CD14-positive monocyte (primary cell): ENCODE data around the gene ZNF689. TPM values are rescaled to one million over a fixed set of nuclear protein-coding genes. Genes with fewer than 3 reads are reported as not detected.

Experiments
- DNase-seq, 3 donors: peaks; one replicate each; pipeline ENCODE4 v3.0.0-alpha.2; 2011 to 2022
- H2AFZ ChIP-seq: 2 replicates; pipeline ENCODE4 v1.6.0; 2012; ENCODE audit warnings: mild to moderate bottlenecking, low read depth, low read length, inconsistent platforms; ENCODE audit not compliant: insufficient read depth, poor library complexity, severe bottlenecking
- H3K27ac ChIP-seq, 2 donors: 1 replicate in 1 of 2; 2 replicates in 1 of 2; pipeline ENCODE4 v1.5.1; 2012 to 2013; ENCODE audit warnings: low read length in 2 of 2, control low read depth in 1 of 2, inconsistent platforms in 1 of 2, low read depth in 1 of 2, mild to moderate bottlenecking in 1 of 2
- H3K27me3 ChIP-seq, 2 donors: one replicate each; pipeline versions ENCODE4 v1.6.0 to v1.6.1; 2011 to 2013; ENCODE audit warnings: low read length in 2 of 2; ENCODE audit not compliant: control insufficient read depth in 2 of 2, insufficient read depth in 2 of 2
- H3K36me3 ChIP-seq, 2 donors: replicated peaks in 1 of 2; 1 replicate in 1 of 2; 2 replicates in 1 of 2; pipeline versions ENCODE4 v1.5.1 to v1.6.1; 2012 to 2013; ENCODE audit warnings: low read length in 2 of 2, control low read depth in 1 of 2, inconsistent platforms in 1 of 2, mild to moderate bottlenecking in 1 of 2; ENCODE audit not compliant: insufficient read depth in 2 of 2, control insufficient read depth in 1 of 2
- H3K4me1 ChIP-seq, 2 donors: 1 replicate in 1 of 2; 2 replicates in 1 of 2; pipeline versions ENCODE4 v1.5.1 to v1.6.1; 2012 to 2013; ENCODE audit warnings: low read length in 2 of 2, control low read depth in 1 of 2, inconsistent platforms in 1 of 2, mild to moderate bottlenecking in 1 of 2, moderate library complexity in 1 of 2; ENCODE audit not compliant: insufficient read depth in 2 of 2, control insufficient read depth in 1 of 2
- H3K4me2 ChIP-seq: replicated peaks from 2 replicates; pipeline ENCODE3; 2012; ENCODE audit warnings: low read length, moderate library complexity, mild to moderate bottlenecking; ENCODE audit not compliant: poor library complexity, severe bottlenecking; ENCODE audit errors: extremely low read depth
- H3K4me3 ChIP-seq, 3 experiments: fragments of 200-600 bp in 1 of 3; sonication (generic) in 1 of 3; replicated peaks in 1 of 3; 1 replicate in 2 of 3; 2 replicates in 1 of 3; pipeline ENCODE4 v1.5.1; 2011 to 2013; ENCODE audit warnings: low read length in 3 of 3, mild to moderate bottlenecking in 3 of 3, control low read depth in 2 of 3, low read depth in 2 of 3, inconsistent platforms in 1 of 3, moderate library complexity in 1 of 3
- H3K79me2 ChIP-seq: 2 replicates; pipeline ENCODE4 v1.6.0; 2012; ENCODE audit warnings: mild to moderate bottlenecking, control low read depth, inconsistent platforms, low read length, moderate library complexity; ENCODE audit not compliant: insufficient read depth
- H3K9ac ChIP-seq: 2 replicates; pipeline ENCODE4 v1.6.0; 2017; ENCODE audit warnings: low read length, mild to moderate bottlenecking; ENCODE audit not compliant: insufficient read depth, poor library complexity, severe bottlenecking
- H3K9me3 ChIP-seq, 2 donors: replicated peaks in 1 of 2; 1 replicate in 1 of 2; 2 replicates in 1 of 2; pipeline versions ENCODE4 v1.5.1 to v1.6.1; 2012 to 2013; ENCODE audit warnings: low read length in 2 of 2, control low read depth in 1 of 2; ENCODE audit not compliant: control insufficient read depth in 1 of 2, insufficient read depth in 1 of 2
- H4K20me1 ChIP-seq: 2 replicates; pipeline ENCODE4 v1.6.0; 2012; ENCODE audit warnings: mild to moderate bottlenecking, low read length, control low read depth, moderate library complexity; ENCODE audit not compliant: insufficient read depth
- H3K27ac Mint-ChIP-seq, 7 donors: one replicate each; pipeline ENCODE4 v1.8.0; 2020; ENCODE audit warnings: mild to moderate bottlenecking in 7 of 7, mixed read lengths in 7 of 7, moderate library complexity in 6 of 7, inconsistent platforms in 2 of 7
- H3K27me3 Mint-ChIP-seq, 3 donors: one replicate each; pipeline ENCODE4 v1.8.0; 2021 to 2022; ENCODE audit warnings: low read depth in 3 of 3, mild to moderate bottlenecking in 3 of 3, mixed read lengths in 3 of 3, moderate library complexity in 3 of 3, inconsistent platforms in 1 of 3
- H3K36me3 Mint-ChIP-seq, 2 donors: one replicate each; pipeline ENCODE4 v1.8.0; 2020; ENCODE audit warnings: mixed read lengths in 2 of 2, inconsistent platforms in 1 of 2, mild to moderate bottlenecking in 1 of 2
- H3K4me1 Mint-ChIP-seq: one replicate; pipeline ENCODE4 v1.8.0; 2020; ENCODE audit warnings: mild to moderate bottlenecking, mixed read lengths
- H3K4me3 Mint-ChIP-seq, 2 donors: one replicate each; pipeline ENCODE4 v1.8.0; 2020; ENCODE audit warnings: mild to moderate bottlenecking in 2 of 2, mixed read lengths in 2 of 2, moderate library complexity in 1 of 2
- H3K9me3 Mint-ChIP-seq, 7 donors: one replicate each; pipeline ENCODE4 v1.8.0; 2020 to 2022; ENCODE audit warnings: mixed read lengths in 7 of 7, mild to moderate bottlenecking in 6 of 7, moderate library complexity in 6 of 7, inconsistent platforms in 2 of 7
- CTCF ChIP-seq: fragments of 200-600 bp; IDR thresholded peaks from one replicate; pipeline ENCODE4 v1.8.0; 2022; ENCODE audit warnings: antibody characterized with exemption, mild to moderate bottlenecking
- WGBS: methylation state at CpG from one replicate; pipeline ENCODE4 v1.1.5; 2013; ENCODE audit warnings: missing lambda C conversion rate; ENCODE audit not compliant: insufficient coverage; 5-methylcytosine and 5-hydroxymethylcytosine counted together
- intact Hi-C, 2 donors: fragments of 100-400 bp; cut with micrococcal nuclease; formaldehyde crosslinking; loops; one replicate each; pipeline versions ENCODE4 v1.15.0 to v1.15.1; 2023
- polyA plus RNA-seq, 3 donors: library from polyadenylated mRNA; depleted of rRNA in 1 of 3; unstranded in 2 of 3; stranded (reverse) in 1 of 3; fragments of 300-500 nt in 2 of 3; fragments of >200 nt in 1 of 3; fragmentation: Illumina TruSeq in 2 of 3; gene quantifications; 1 replicate in 2 of 3; 2 replicates in 1 of 3; pipeline ENCODE4 v1.2.3, GENCODE V29; 2012 to 2021

ZNF689 gene
- polyA plus RNA-seq, 3 donors = 4.1 to 11.2 (median 8.0) TPM

- H2AFZ ChIP-seq = no peak overlapping the region
- DNase-seq = no peak
- H3K27me3 ChIP-seq = no peaks in the 10 kb centered on the region
- Mint-ChIP-seq H3K27me3 (peaks cover 1 to 6% (median 3%) of the 10 kb centered on the region in 3 donors), H3K36me3 (no peaks in the 10 kb centered on the region), H3K4me3 (no peak overlapping the region), H3K4me1 (peaks cover 38% of the 10 kb centered on the region), H3K9me3 (no peaks in the 10 kb centered on the region), H3K27ac (peak overlapping the region in 6 of 7 donors; percentile 13 to 95 (median 64))
- no peaks in the 10 kb centered on the region for H4K20me1 ChIP-seq
- peaks cover 48 to 55% of the 10 kb centered on the region in 2 donors for H3K4me1 ChIP-seq
- no peaks in the 10 kb centered on the region for H3K9me3 ChIP-seq
- no peak overlapping the region for H3K9ac ChIP-seq
- peak overlapping the region in 1 of 2 donors; percentile 92 for H3K27ac ChIP-seq
- no peak overlapping the region for H3K4me2 ChIP-seq
- TF ChIP-seq CTCF = no peak
- no peak overlapping the region for H3K4me3 ChIP-seq
- H3K79me2 ChIP-seq = peaks cover 17% of the 10 kb centered on the region
- intact Hi-C loops = no loop called here
- 100% methylated on average over 2 of the region's 3 CpGs for WGBS
- no peaks in the 10 kb centered on the region for H3K36me3 ChIP-seq
Observed at GRCh38 chr16:30569281-30569680, 40.9 kb downstream of the ZNF689 start.

- H3K4me2 ChIP-seq = peak overlapping the region; percentile 35
- peaks cover 9% of the 10 kb centered on the region for H3K79me2 ChIP-seq
Observed at GRCh38 chr16:30567991-30568638, 42.1 kb downstream of the ZNF689 start.

More at GRCh38 chr16:30567991-30568638, 42.1 kb downstream of the ZNF689 start:
- intact Hi-C loops = no loop called here
- Mint-ChIP-seq H3K9me3 (no peaks in the 10 kb centered on the region), H3K27ac (peak overlapping the region; percentile 94 to 97 (median 95)), H3K36me3 (no peaks in the 10 kb centered on the region), H3K4me1 (peaks cover 40% of the 10 kb centered on the region), H3K4me3 (peak overlapping the region; percentile 60 to 64), H3K27me3 (peaks cover 1 to 6% (median 3%) of the 10 kb centered on the region in 3 donors)
- peak overlapping the region; percentile 32 for H3K9ac ChIP-seq
- no peaks in the 10 kb centered on the region for H3K36me3 ChIP-seq
- H3K4me3 ChIP-seq = peak overlapping the region in 1 of 3 experiments; percentile 40
- no peak overlapping the region for H2AFZ ChIP-seq
- H3K27ac ChIP-seq = peak overlapping the region; percentile 88 to 92
- no peaks in the 10 kb centered on the region for H3K9me3 ChIP-seq
- WGBS = 0% methylated on average over 1 of the region's 6 CpGs
- TF ChIP-seq CTCF = no peak
- peak; percentile 87 to 96 (median 96) for DNase-seq
- peaks cover 48 to 55% of the 10 kb centered on the region in 2 donors for H3K4me1 ChIP-seq
- no peaks in the 10 kb centered on the region for H3K27me3 ChIP-seq
- H4K20me1 ChIP-seq = no peaks in the 10 kb centered on the region
